NCI-H748 (cell line): ENCODE data around the gene BST1.
"Not testable (repeated sequence)": the region's sequence is repeated elsewhere in the genome, so short reads cannot be mapped to it uniquely, and the experiment has no call there.

Experiments used
- DNase-seq: peaks from one replicate; lab custom pipeline; 2025; ENCODE audit not compliant: unreplicated experiment; lab: John Stamatoyannopoulos, UW

Gene BST1

GRCh38 chr4:15742083-15742582 lies 39.3 kb downstream of the BST1 start:
- no peak for DNase-seq

- no peak for DNase-seq
Observed at GRCh38 chr4:15742637-15743036, 39.8 kb downstream of the BST1 start.

- DNase-seq = no peak
Observed at GRCh38 chr4:15744016-15744545, 41.2 kb downstream of the BST1 start.

GRCh38 chr4:15746110-15746509 lies 43.2 kb downstream of the BST1 start:
- DNase-seq = no peak

- DNase-seq = no peak
Observed at GRCh38 chr4:15749001-15749400, 46.1 kb downstream of the BST1 start.

GRCh38 chr4:15751153-15751552 lies 48.3 kb downstream of the BST1 start:
- no peak for DNase-seq

- DNase-seq = no peak
Observed at GRCh38 chr4:15753081-15753480, 50.2 kb downstream of the BST1 start.

GRCh38 chr4:15753786-15754185 lies 50.9 kb downstream of the BST1 start:
- no peak for DNase-seq

GRCh38 chr4:15754323-15754722 lies 51.5 kb downstream of the BST1 start:
- no peak for DNase-seq

- no peak for DNase-seq
Observed at GRCh38 chr4:15755321-15756155, 52.7 kb downstream of the BST1 start.

GRCh38 chr4:15756361-15756861 lies 53.5 kb downstream of the BST1 start:
- DNase-seq = no peak

- no peak for DNase-seq
Observed at GRCh38 chr4:15757054-15757453, 54.2 kb downstream of the BST1 start.

- no peak for DNase-seq
Observed at GRCh38 chr4:15758294-15758693, 55.4 kb downstream of the BST1 start.

GRCh38 chr4:15762460-15762859 lies 59.6 kb downstream of the BST1 start:
- not testable (repeated sequence) for DNase-seq

GRCh38 chr4:15765391-15765790 lies 62.5 kb downstream of the BST1 start:
- no peak for DNase-seq

GRCh38 chr4:15765910-15766697 lies 63.2 kb downstream of the BST1 start:
- no peak for DNase-seq

GRCh38 chr4:15766821-15767220 lies 64.0 kb downstream of the BST1 start:
- DNase-seq = no peak

- DNase-seq = no peak
Observed at GRCh38 chr4:15769202-15769601, 66.3 kb downstream of the BST1 start.

- DNase-seq = no peak
Observed at GRCh38 chr4:15771216-15772058, 68.6 kb downstream of the BST1 start.

- DNase-seq = no peak
Observed at GRCh38 chr4:15774020-15774420, 71.2 kb downstream of the BST1 start.
